NOMO-1 (cell line): ENCODE data around the gene ABCF1.
"Not testable (repeated sequence)": the region's sequence is repeated elsewhere in the genome, so short reads cannot be mapped to it uniquely, and the experiment has no call there.

Experiments
- DNase-seq, 2 experiments: peaks; one replicate each; lab custom pipeline; 2025; ENCODE audit not compliant: unreplicated experiment in 2 of 2; lab: John Stamatoyannopoulos, UW

The ABCF1 gene

DNA sequence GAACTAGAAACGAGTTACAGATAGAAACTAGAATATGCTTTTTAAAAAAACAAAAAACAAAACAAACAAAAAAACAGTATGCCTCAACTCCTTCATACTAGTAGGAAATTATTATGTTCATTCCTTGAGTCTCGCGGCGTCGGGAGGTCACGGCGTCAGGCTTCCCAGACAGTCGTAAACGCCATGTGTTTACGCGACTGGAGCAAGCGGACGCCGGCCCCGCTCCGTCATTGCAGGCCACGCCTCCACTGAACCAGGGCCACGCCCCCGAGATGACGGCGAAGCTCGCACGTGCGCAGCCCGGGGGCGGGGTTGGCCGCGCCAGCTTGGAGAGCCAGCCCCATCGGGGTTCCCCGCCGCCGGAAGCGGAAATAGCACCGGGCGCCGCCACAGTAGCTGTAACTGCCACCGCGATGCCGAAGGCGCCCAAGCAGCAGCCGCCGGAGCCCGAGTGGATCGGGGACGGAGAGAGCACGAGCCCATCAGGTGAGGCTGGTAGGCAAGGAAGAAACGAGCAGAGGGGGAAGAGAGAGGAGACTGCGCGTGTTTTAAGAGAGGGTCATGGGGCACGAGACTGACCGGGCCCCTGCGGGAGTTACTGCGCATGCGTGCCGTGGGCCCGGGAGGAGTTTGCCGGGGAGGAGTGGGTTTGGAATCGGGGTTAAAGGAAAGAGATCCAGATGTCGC, at the start of gene ABCF1:
Gene ABCF1, plus strand, starts transcription at position 368 of the 687 bp plus-strand sequence. Its CDS starts 46 bp downstream, at position 414.
- peak; percentile 95 to 98 for DNase-seq

DNA sequence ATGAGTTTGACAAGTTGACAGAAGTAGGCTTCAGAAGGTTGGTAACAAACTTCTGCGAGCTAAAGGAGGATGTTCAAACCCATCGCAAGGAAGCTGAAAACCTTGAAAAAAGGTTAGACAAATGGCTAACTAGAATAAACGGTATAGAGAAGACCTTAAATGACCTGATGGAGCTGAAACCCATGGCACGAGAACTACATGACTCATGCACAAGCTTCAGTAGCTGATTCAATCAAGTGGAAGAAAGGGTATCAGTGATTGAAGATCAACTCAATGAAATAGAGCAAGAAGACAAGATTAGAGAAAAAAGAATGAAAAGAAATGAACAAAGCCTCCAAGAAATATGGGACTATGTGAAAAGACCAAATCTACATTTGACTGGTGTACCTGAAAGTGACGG, 49.3 kb upstream of the ABCF1 start:
- not testable (repeated sequence) for DNase-seq

DNA sequence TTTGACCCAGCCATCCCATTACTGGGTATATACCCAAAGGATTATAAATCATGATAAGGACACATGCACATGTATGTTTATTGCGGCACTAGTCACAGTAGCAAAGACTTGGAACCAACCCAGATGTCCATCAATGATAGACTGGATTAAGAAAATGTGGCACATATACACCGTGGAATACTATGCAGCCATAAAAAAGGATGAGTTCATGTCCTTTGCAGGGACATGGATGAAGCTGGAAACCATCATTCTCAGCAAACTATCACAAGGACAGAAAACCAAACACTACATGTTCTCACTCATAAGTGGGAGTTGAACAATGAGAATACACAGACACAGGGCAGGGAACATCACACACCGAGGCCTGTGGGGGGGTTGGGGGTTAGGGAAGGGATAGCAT, 44.8 kb upstream of the ABCF1 start:
- DNase-seq = not testable (repeated sequence)

DNA sequence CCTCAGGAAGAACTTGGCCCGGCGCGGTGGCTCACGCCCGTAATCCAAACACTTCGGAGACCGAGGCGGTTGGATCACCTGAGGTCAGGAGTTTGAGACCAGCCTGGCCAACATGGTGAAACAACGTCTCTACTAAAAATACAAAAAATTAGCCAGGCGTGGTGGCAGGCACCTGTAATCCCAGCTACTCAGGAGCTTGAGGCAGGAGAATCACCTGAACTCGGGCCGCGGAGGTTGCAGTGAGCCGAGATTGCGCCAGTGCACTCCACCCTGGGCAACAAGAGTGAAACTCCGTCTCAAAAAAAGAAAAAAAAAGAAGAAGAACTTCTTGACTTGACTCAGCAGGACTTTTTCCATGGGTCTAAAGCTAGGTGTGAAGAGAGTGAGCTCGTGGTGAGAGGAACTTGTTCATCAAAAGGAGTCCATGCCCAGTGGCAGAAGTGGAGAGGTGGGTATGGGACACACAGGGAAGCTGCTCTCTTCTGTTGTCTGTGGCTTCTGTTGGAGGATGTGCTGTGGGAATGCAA, 41.8 kb upstream of the ABCF1 start:
- DNase-seq = peak; percentile 21 to 79

DNA sequence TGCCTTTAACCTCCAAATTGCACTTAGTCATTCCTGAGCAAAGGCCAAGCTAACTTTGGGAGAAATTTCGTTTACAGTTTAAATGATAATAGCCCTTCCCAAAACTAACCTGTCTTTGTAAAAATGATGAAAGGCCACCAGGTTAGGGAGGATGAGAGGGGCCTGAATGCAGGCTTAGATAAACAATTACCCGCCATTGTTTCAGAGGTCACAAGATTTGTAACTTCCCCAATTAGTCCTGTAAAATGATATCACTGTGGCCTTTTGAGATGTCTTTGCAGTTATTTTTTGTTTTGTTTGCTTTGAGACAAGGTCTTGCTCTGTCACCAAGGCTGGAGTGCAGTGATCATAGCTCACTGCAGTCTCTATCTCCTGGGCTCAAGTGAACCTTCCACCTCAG, 41.2 kb upstream of the ABCF1 start:
- peak in 1 of 2 experiments; percentile 52 for DNase-seq

DNA sequence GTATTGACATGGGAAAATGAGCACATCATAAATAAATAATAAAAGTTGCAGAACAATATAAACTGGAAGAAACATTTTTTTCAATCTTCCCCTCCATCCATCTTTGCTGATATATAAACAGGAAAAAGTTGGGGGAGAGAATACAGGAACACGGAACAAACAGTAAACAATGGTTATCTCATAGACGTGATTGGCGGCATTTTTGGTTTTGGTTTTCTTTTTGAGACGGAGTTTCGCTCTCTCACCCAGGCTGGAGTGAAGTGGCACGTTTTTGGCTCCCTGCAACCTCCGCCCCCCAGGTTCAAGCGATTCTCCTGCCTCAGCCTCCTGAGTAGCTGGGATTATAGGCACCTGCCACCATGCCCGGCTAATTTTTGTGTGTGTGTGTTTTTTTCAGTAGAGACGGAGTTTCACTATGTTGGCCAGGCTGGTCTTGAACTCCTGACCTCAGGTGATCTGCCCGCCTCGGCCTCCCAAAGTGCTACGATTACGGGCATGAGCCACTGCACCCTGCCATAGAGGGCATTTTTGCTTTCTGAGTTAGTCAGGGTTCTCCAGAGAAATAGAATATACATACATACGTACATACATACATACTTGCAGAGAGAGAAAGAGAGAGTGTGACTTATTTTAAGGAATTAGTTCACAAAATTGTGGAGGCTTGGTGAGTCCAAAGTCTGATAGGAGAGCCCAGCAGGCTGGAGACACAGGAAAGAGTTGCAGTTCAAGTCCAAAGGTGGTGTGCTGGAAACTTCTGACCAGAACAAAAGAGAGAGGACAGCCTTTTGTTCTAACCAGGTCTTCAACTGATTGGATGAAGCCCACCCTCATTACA, 37.6 kb upstream of the ABCF1 start:
- DNase-seq = no peak

DNA sequence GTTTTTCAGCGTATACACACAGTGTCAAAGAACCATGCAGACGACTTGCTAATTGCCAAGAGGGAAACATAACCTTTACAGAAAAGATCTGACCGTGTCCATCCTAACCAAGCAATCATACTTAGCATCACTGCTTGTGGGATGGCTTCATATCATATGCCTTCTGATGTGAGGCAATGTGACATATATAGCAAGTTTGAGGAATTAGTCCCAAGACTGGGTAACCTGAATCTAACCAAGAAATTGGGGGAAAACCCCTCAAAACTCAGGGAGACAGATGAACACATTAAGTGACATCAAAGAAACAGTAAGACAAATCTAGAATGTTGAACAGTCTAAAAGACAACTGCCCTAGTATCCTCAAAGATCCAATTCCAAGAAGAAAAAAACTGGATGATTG, 33.3 kb upstream of the ABCF1 start:
- no peak for DNase-seq

DNA sequence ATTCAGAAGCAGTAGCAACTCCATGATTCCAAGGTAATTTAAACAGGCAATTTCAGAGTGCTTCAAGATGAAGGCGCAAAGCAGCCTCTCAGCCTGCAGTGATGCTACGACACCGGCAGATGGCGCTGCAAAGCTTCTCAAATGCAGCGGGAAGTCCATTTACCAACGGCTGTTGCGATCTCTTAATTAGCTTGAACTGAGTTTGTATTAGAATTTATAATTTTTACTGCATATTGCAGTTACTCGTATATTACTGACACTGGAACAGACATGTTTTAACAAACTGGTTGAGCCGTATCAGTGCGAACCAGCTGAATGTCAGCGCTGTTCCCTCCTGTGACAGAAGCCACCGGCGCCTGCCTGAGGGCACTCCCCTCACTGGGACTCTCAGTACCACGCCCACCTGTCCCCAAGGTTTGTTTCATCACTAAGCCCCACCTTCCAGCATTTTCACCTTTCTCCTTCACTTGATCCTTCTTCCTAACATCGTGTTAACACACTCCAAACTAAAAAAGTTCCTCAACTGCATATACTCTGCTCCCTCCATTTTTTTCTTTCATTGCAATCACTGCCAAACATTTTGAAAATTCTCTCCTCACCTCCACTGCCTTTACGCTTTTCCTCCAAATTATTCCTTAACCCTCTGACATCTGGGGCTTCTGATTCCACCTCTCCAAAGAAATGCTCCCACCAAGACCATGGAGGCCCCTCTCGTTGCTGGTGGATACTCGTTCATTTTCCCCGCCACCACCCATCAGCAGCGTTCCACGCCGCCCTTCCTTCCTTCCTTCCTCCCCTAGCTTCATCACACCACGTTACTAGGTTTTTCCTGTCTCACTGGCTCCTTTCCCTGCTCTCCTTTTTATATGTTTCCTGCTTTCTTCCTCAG, 29.5 kb upstream of the ABCF1 start:
- DNase-seq = peak; percentile 66 to 86

DNA sequence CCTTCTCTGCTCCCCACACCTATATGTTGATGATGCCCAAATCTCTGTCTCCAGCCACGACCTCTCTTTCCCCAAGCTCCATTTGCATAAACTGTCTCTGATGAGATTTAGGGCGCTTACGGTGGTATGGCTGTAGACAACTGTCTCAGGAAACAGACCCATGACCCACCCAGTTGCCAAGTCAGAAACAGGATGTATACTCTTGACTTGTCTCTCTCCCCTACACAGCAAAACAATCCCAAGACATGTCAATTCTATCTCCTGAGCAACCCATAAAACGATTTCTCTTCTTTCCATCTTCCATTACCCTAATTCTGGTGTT, 28.9 kb upstream of the ABCF1 start:
- DNase-seq = no peak

DNA sequence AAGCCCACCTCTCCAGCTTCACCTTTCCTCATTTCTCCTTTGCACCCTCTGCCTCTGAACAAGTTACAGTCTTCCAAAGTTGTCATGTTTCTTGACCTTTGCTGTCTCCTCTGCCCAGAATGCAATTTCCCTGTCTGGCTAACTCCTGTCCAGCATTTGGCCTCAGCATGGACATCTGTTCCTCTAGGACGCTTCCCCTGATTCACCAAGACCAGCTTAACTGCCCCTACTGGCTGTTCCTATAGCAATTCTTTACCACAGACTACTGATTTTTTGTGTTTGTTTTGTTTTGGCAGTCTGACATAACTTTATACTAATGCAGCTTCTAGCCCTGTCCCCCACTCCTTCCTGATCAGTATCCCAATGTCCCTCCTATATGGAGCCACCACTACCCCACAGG, 28.3 kb upstream of the ABCF1 start:
- no peak for DNase-seq

DNA sequence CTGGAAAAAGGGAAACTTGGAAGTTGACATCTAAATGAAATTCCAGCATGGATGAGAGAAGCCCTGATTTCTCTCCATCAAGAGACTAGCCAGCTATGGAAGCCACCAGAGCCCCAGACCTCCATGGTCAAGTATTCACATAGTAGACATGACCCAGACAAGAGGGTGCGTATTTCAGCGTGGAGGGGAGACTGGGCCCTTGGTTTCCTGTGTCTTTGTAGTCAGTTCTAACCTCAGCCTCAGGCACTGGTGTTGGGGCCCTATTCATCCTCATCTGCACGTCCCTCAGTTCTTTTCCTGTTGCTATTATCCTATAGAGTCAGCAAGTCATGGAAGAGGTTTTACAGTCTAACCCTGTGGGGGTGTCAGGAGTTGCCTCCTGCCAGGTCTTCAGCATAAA, 27.4 kb upstream of the ABCF1 start:
- no peak for DNase-seq

DNA sequence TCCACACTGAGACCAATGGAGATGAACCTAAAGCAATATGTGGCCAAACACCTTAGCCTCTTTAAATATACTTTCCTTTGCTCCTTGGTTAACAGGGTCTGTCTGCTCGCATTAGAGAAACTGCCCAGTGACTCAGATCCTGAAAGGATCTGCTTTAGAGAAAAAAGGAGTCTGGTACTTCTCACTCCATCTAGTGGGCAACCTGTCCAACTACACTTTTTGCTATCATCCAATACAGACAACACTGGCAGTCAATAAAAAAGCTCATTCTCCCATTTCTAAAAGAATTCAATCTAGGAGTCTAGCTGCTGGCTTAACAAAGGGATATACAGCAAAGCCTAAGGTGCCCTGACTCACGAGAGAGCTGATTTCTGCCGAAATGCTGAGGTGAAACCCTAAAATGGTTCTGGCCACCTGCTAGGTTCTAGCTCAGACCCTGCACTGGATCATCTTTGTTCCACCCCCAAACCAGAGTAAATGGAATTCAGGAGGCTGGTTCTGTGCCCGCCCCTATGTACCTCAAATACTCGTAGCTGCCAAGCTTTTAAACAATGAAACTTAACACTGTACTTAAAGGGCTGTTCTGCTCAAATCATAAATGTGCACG, 26.5 kb upstream of the ABCF1 start:
- peak in 1 of 2 experiments; percentile 74 for DNase-seq

DNA sequence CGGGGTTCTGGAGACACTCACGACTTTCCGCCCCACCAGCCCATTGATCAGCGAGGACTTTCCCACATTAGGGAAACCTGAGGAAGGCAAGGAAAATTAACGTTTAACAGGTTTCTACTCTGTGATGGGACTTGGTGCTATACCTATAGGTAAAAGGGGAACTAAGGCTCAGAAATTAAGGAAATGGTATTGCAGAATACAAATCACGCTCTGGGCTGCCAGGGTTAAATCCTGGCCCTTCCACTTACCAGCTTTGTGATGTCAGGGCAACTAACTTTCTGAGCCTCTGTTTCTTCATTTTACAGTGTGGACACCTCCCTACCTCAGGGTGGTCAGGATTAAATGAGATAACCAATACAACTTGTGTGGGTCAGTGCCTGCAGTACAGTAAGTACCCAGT, 23.8 kb upstream of the ABCF1 start:
- peak; percentile 20 to 54 for DNase-seq

DNA sequence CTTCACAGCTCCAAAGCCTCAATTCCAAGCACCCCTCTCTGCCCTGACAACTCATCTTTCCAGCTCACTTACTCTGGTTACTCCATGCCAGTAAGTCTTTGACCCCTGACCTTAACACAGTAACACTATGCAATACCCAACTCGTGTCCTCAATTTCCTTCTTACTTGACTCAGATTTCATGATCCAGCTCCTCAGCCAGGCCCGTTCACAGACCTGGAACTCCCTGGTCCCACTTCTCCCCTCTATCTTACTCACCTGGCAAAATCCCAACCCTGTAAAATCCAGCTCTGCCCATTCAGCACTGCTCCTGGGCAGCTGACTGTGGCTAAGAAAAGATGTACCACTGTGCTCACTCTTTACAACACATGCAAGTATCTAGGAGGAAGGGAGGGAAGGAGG, 22.9 kb upstream of the ABCF1 start:
- DNase-seq = no peak

DNA sequence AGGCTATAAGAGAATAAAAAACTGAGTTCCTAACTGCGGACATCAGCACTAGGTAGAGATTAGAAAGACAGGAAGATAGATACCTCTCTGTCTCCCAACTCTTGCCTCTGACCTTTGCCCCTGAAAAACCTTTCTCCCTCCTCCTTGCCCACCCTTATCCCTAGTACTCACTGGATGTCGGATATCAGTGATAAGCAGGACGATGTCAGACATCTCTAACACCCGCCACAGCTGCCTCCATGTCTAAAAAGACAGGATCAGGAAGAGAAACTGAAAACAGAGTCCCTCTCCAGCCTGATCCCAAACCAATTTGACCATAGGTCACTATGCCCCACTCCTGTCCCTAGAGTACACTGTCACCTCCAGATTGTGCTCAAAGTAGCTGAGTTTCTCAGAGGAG, 16.8 kb upstream of the ABCF1 start:
- DNase-seq = no peak

DNA sequence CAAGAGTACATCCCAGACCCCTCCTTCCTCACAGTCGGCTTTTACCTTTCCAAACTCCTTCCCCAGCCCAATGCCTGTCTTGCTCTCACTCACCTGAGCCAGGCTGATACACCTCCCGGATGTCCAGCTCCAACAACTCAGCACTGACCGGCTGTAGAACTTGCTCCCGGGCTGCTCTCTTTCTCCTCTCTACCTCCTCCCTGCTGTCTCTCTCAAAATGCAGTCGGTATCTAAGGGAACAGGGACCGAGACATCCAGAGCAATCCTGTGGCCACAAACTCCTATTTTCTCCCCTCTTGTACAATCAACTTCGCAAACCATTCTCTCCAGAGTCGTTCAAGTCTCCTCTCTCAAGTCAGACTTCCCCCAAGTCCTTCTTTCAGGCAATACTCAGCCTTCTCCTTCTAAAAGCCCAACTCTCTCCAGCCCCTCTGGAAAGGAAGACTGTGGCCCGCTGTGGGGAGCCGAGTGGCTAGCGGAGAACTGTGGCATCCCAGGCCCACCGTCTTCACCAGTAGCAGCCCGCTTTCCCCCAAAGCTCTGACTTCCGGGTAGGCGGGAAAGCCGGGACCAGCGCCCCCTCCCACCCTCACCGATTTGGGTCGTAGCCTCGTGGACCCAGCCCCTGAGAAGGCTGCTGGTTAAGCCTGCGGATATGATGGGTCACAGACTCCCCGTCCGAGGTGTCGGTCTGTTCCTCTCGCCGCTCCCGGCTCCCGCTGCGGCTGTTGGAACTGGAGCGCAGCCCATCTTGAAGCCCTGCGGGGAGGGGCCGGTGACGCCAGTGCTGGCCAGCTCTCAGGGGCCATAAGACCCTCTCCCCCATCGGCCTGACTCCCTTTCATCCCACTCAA, 16.1 kb upstream of the ABCF1 start:
- DNase-seq = no peak

DNA sequence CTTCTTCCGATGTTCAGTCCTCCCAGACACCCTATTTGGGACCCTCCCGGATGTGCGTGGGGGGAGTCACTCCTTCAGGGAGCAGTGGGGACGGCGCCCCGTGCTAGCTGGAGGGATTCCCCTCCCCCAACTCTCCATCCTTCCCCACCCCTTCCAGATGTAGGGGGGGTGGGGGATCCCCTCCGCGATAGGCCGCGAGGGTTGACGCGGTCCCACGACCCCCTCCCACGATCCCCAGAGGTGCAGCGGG, 15.5 kb upstream of the ABCF1 start:
- DNase-seq = no peak

DNA sequence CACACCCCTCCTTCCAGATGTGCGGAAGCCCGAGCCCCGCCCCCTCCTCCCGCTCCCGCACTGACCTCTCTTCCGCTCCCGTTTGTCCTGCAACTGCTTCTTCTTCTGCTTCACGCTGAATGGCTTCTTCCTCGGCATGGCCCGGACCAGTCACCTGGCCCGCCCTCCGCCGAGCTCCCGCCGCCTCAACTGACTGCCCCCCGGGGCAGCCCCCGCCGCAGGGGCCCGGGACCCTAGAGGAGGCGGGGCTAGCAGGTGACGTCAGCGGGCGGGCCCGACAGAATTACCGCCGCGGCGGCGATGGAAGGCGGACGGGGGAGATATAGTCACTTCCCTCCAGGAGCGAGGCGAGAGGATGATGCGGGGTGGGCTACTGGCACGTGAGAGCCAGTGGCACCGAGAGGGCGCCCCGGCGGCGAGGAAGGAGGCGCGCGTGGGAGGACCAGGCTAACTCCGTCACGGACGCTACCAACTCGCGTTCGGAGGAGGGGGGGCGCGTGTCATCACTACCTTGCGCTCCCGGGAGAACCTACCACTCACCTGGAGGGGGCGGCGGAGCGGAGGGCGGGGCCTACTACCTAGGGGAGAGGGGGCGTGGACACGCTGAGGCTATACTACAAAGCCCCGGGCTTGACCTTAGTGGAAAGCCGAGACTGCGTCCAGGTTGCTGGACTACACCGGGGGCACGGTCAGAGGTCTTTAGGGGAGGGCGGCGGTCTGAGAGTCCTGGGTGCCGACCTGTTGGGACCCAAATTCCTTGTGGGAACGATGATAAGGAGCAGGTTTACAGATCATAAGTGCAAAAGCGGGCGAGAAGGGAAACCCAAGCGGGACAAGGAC, 15.0 kb upstream of the ABCF1 start, which contains the start of gene GNL1:
Gene GNL1, minus strand, starts transcription at position 424 of the 840 bp plus-strand sequence. Its CDS starts 286 bp downstream, at position 138.
- peak; percentile 84 to 87 for DNase-seq
